PC-9 (cell line): ENCODE data around the gene SLC24A5. TPM values are rescaled to one million over a fixed set of nuclear protein-coding genes. Genes with fewer than 3 reads are reported as not detected.

Source experiments
- BruUV-seq: library from RNA; stranded (reverse); fragments of 400-500 nt; replicated peaks from 2 replicates; lab custom pipeline; 2021; lab: Mats Ljungman, UMichigan
- CTCF ChIA-PET: fragments of 300-600 bp; sonication (Branson Sonifier 250); formaldehyde crosslinking; loops from one replicate; lab custom pipeline; 2022; ENCODE audit warnings: antibody characterized with exemption; lab: Charles Lee
- POLR2A ChIA-PET: fragments of 300-600 bp; sonication (Branson Sonifier 250); formaldehyde crosslinking; loops from one replicate; lab custom pipeline; 2022; ENCODE audit warnings: antibody characterized with exemption; ENCODE audit not compliant: unreplicated experiment; lab: Charles Lee
- DNase-seq, 2 experiments: peaks; one replicate each; pipeline versions ENCODE4 v3.0.0 to v3.0.0-alpha.2; 2015 to 2022; ENCODE audit warnings: mixed read lengths in 1 of 2
- H2AFZ ChIP-seq: fragments of 200-600 bp; sonication (generic); 2 replicates; pipeline ENCODE4 v1.8.1; 2017; ENCODE audit warnings: antibody characterized with exemption
- H3F3A ChIP-seq: fragments of 200-600 bp; sonication (generic); 2 replicates; pipeline ENCODE4 v1.8.1; 2017; ENCODE audit warnings: antibody characterized with exemption, mild to moderate bottlenecking, low read depth; ENCODE audit not compliant: insufficient read depth
- H3K27ac ChIP-seq: fragments of 200-600 bp; sonication (generic); 2 replicates; pipeline ENCODE4 v1.6.1; 2016; ENCODE audit warnings: mixed run types
- H3K27me3 ChIP-seq: fragments of 200-600 bp; sonication (generic); 2 replicates; pipeline ENCODE4 v1.6.1; 2016; ENCODE audit warnings: low read depth, mixed run types; ENCODE audit not compliant: insufficient read depth
- H3K36me3 ChIP-seq: fragments of 200-600 bp; sonication (generic); 2 replicates; pipeline ENCODE4 v1.6.1; 2016; ENCODE audit warnings: low read depth, mixed run types
- H3K4me1 ChIP-seq: fragments of 200-600 bp; sonication (generic); replicated peaks from 2 replicates; pipeline ENCODE4 v1.6.1; 2016; ENCODE audit warnings: mixed run types; ENCODE audit not compliant: insufficient read depth
- H3K4me2 ChIP-seq: fragments of 200-600 bp; sonication (generic); 2 replicates; pipeline ENCODE4 v1.6.1; 2017; ENCODE audit warnings: mixed run types
- H3K4me3 ChIP-seq: fragments of 200-600 bp; sonication (generic); 2 replicates; pipeline ENCODE4 v1.6.1; 2016; ENCODE audit warnings: mixed run types
- H3K79me2 ChIP-seq: fragments of 200-600 bp; sonication (generic); 2 replicates; pipeline ENCODE4 v1.6.1; 2017; ENCODE audit warnings: low read depth, mixed run types
- H3K9me2 ChIP-seq: fragments of 200-600 bp; sonication (generic); 2 replicates; pipeline ENCODE4 v1.8.1; 2017; ENCODE audit warnings: mild to moderate bottlenecking; ENCODE audit not compliant: insufficient read depth
- H3K9me3 ChIP-seq: fragments of 200-600 bp; sonication (generic); 2 replicates; pipeline ENCODE4 v1.8.1; 2016; ENCODE audit warnings: low read depth; ENCODE audit not compliant: insufficient read depth
- H4K20me1 ChIP-seq: fragments of 200-600 bp; sonication (generic); 2 replicates; pipeline ENCODE4 v1.8.1; 2017; ENCODE audit not compliant: insufficient read depth
- EZH2 ChIP-seq: fragments of 200-600 bp; sonication (generic); IDR thresholded peaks from 2 replicates; pipeline ENCODE4 v1.8.0; 2017; ENCODE audit warnings: antibody characterized with exemption, low read depth
- intact Hi-C: fragments of 100-400 bp; cut with micrococcal nuclease; formaldehyde crosslinking; loops from one replicate; pipeline ENCODE4 v1.10.0; 2022; ENCODE audit not compliant: unreplicated experiment
- total RNA-seq: library from RNA; stranded (reverse); gene quantifications from 2 replicates; pipeline ENCODE4 v1.2.3, GENCODE V29; 2021
- TF ChIP-seq, protein P1 (sequence below): fragments of 200-600 bp; sonication (generic); conservative IDR thresholded peaks from 2 replicates; pipeline ENCODE4 v1.6.1; 2017; ENCODE audit warnings: mixed run types, antibody characterized with exemption, mild to moderate bottlenecking, moderate library complexity

Gene SLC24A5
- total RNA-seq, 1 experiment from 2014 or later, result not detected

- ChIA-PET CTCF (interaction anchor here (0.8 kb wide), 1 partner anchor 12 kb away, joined by 3 read pairs; no protein-coding TSS in a partner anchor), POLR2A (no interaction called here)
- intact Hi-C loops, result no loop called here
- Histone ChIP-seq H3K27me3 (no peaks in the 10 kb centered on the region), H3K4me3 (no peak overlapping the region), H3K9me3 (no peaks in the 10 kb centered on the region), H3K36me3 (no peaks in the 10 kb centered on the region), H3K4me2 (no peak overlapping the region), H3K9me2 (no peaks in the 10 kb centered on the region), H3F3A (no peaks in the 10 kb centered on the region), H3K79me2 (no peaks in the 10 kb centered on the region), H3K27ac (no peak overlapping the region), H2AFZ (no peak overlapping the region), H3K4me1 (no peaks in the 10 kb centered on the region), H4K20me1 (no peaks in the 10 kb centered on the region)
- BruUV-seq, result no TSS peak
- DNase-seq, result no peak
- no peak for TF ChIP-seq EZH2
- TF ChIP-seq, protein P1, sequence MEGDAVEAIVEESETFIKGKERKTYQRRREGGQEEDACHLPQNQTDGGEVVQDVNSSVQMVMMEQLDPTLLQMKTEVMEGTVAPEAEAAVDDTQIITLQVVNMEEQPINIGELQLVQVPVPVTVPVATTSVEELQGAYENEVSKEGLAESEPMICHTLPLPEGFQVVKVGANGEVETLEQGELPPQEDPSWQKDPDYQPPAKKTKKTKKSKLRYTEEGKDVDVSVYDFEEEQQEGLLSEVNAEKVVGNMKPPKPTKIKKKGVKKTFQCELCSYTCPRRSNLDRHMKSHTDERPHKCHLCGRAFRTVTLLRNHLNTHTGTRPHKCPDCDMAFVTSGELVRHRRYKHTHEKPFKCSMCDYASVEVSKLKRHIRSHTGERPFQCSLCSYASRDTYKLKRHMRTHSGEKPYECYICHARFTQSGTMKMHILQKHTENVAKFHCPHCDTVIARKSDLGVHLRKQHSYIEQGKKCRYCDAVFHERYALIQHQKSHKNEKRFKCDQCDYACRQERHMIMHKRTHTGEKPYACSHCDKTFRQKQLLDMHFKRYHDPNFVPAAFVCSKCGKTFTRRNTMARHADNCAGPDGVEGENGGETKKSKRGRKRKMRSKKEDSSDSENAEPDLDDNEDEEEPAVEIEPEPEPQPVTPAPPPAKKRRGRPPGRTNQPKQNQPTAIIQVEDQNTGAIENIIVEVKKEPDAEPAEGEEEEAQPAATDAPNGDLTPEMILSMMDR, result no peak
Measured at GRCh38 chr15:48085591-48085930, 35.2 kb upstream of the SLC24A5 start.

DNA sequence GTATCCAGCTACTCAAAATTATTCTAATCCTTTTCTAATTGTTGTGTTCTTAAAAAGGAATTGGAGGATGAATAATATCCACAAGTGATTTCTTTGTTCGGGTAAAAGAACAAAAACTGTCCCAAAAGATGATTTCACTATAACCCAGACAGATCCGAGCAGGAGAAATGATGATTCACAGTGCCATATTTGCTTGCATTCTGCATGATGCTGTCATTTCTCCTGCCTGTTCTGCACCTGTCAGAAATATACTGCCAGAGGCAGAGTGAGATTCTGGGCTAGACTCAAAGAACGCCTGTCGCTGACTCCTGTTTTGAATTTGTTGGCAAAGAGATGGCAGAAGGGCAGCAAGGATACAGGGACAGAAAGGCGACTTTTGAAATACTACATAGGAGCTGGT, 34.7 kb upstream of the SLC24A5 start:
- intact Hi-C loops, result no loop called here
- Histone ChIP-seq H3K9me2 (no peaks in the 10 kb centered on the region), H3K9me3 (no peaks in the 10 kb centered on the region), H3K27me3 (no peaks in the 10 kb centered on the region), H4K20me1 (no peaks in the 10 kb centered on the region), H3K4me3 (no peak overlapping the region), H3F3A (no peaks in the 10 kb centered on the region), H3K4me2 (no peak overlapping the region), H3K4me1 (no peaks in the 10 kb centered on the region), H2AFZ (no peak overlapping the region), H3K79me2 (no peaks in the 10 kb centered on the region), H3K27ac (no peak overlapping the region), H3K36me3 (no peaks in the 10 kb centered on the region)
- BruUV-seq, result no TSS peak
- DNase-seq, result no peak
- CTCF ChIA-PET, result interaction anchor here (0.6 kb wide), 1 partner anchor 25 kb away, joined by 3 read pairs; no protein-coding TSS in a partner anchor
- TF ChIP-seq EZH2, result no peak
- TF ChIP-seq, protein P1, result no peak
- POLR2A ChIA-PET, result no interaction called here

GRCh38 chr15:48086576-48086975, 34.2 kb upstream of the SLC24A5 start:
- no TSS peak for BruUV-seq
- ChIA-PET POLR2A (no interaction called here), CTCF (interaction anchor here (0.6 kb wide), 1 partner anchor 24 kb away, joined by 3 read pairs; no protein-coding TSS in a partner anchor)
- TF ChIP-seq EZH2, result no peak
- TF ChIP-seq, protein P1, result no peak
- Histone ChIP-seq H3K4me2 (no peak overlapping the region), H3K9me3 (no peaks in the 10 kb centered on the region), H3K9me2 (no peaks in the 10 kb centered on the region), H3F3A (no peaks in the 10 kb centered on the region), H3K27me3 (no peaks in the 10 kb centered on the region), H3K4me3 (no peak overlapping the region), H4K20me1 (no peaks in the 10 kb centered on the region), H3K4me1 (no peaks in the 10 kb centered on the region), H3K79me2 (no peaks in the 10 kb centered on the region), H3K27ac (no peak overlapping the region), H2AFZ (no peak overlapping the region), H3K36me3 (no peaks in the 10 kb centered on the region)
- no peak for DNase-seq
- intact Hi-C loops, result no loop called here
